Measurements from ENCODE around the gene MTHFD1L. TPM values are rescaled to one million over a fixed set of nuclear protein-coding genes. Genes with fewer than 3 reads are reported as not detected.

Gene MTHFD1L
- total RNA-seq, 3 donors from 2014 or later, result 3.5 to 15.1 (median 11.0) TPM

- Histone ChIP-seq H3K27me3 (no peaks in the 10 kb centered on the region), H3K4me3 (no peak overlapping the region), H3K36me3 (no peaks in the 10 kb centered on the region), H3K9me3 (no peaks in the 10 kb centered on the region), H3K4me1 (no peaks in the 10 kb centered on the region), H3K27ac (no peak overlapping the region)
- no peak for DNase-seq (ENCODE audit: low spot score in 2 of 2)
- TF ChIP-seq POLR2A (IDR thresholded peaks at IDR 0.05), result no peak
- TF ChIP-seq, protein P1, sequence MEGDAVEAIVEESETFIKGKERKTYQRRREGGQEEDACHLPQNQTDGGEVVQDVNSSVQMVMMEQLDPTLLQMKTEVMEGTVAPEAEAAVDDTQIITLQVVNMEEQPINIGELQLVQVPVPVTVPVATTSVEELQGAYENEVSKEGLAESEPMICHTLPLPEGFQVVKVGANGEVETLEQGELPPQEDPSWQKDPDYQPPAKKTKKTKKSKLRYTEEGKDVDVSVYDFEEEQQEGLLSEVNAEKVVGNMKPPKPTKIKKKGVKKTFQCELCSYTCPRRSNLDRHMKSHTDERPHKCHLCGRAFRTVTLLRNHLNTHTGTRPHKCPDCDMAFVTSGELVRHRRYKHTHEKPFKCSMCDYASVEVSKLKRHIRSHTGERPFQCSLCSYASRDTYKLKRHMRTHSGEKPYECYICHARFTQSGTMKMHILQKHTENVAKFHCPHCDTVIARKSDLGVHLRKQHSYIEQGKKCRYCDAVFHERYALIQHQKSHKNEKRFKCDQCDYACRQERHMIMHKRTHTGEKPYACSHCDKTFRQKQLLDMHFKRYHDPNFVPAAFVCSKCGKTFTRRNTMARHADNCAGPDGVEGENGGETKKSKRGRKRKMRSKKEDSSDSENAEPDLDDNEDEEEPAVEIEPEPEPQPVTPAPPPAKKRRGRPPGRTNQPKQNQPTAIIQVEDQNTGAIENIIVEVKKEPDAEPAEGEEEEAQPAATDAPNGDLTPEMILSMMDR (IDR thresholded peaks at IDR 0.05), result no peak
- no peak for TF ChIP-seq POLR2AphosphoS5 (IDR thresholded peaks at IDR 0.05)
- intact Hi-C loops (cut with DNase I; ENCODE audit: low total_unique reads), result no loop called here
Measured at GRCh38 chr6:150966786-150967185, 101.3 kb downstream of the MTHFD1L start.

GRCh38 chr6:150967381-150967780 lies 101.9 kb downstream of the MTHFD1L start:
- TF ChIP-seq POLR2A (IDR thresholded peaks at IDR 0.05), result no peak
- no peak for TF ChIP-seq POLR2AphosphoS5 (IDR thresholded peaks at IDR 0.05)
- TF ChIP-seq, protein P1 (IDR thresholded peaks at IDR 0.05), result no peak
- Histone ChIP-seq H3K9me3 (no peaks in the 10 kb centered on the region), H3K4me1 (no peaks in the 10 kb centered on the region), H3K4me3 (no peak overlapping the region), H3K27ac (no peak overlapping the region), H3K36me3 (no peaks in the 10 kb centered on the region), H3K27me3 (no peaks in the 10 kb centered on the region)
- intact Hi-C loops (cut with DNase I; ENCODE audit: low total_unique reads), result no loop called here
- no peak for DNase-seq (ENCODE audit: low spot score in 2 of 2)

GRCh38 chr6:150967910-150968309 lies 102.4 kb downstream of the MTHFD1L start:
- Histone ChIP-seq H3K4me3 (no peak overlapping the region), H3K36me3 (no peaks in the 10 kb centered on the region), H3K27me3 (no peaks in the 10 kb centered on the region), H3K9me3 (no peaks in the 10 kb centered on the region), H3K4me1 (no peaks in the 10 kb centered on the region), H3K27ac (no peak overlapping the region)
- no peak for DNase-seq (ENCODE audit: low spot score in 2 of 2)
- intact Hi-C loops (cut with DNase I; ENCODE audit: low total_unique reads), result no loop called here
- TF ChIP-seq POLR2AphosphoS5 (IDR thresholded peaks at IDR 0.05) (no peak), POLR2A (IDR thresholded peaks at IDR 0.05) (no peak)
- TF ChIP-seq, protein P1 (IDR thresholded peaks at IDR 0.05), result no peak

GRCh38 chr6:150969901-150970300 lies 104.4 kb downstream of the MTHFD1L start:
- Histone ChIP-seq H3K36me3 (no peaks in the 10 kb centered on the region), H3K27me3 (no peaks in the 10 kb centered on the region), H3K4me3 (no peak overlapping the region), H3K9me3 (no peaks in the 10 kb centered on the region), H3K4me1 (no peaks in the 10 kb centered on the region), H3K27ac (no peak overlapping the region)
- intact Hi-C loops (cut with DNase I; ENCODE audit: low total_unique reads), result no loop called here
- no peak for TF ChIP-seq POLR2AphosphoS5 (IDR thresholded peaks at IDR 0.05)
- TF ChIP-seq, protein P1 (IDR thresholded peaks at IDR 0.05), result no peak
- no peak for TF ChIP-seq POLR2A (IDR thresholded peaks at IDR 0.05)
- DNase-seq (ENCODE audit: low spot score in 2 of 2), result no peak

- Histone ChIP-seq H3K4me3 (no peak overlapping the region), H3K9me3 (no peaks in the 10 kb centered on the region), H3K27me3 (no peaks in the 10 kb centered on the region), H3K36me3 (no peaks in the 10 kb centered on the region), H3K27ac (no peak overlapping the region), H3K4me1 (no peaks in the 10 kb centered on the region)
- intact Hi-C loops (cut with DNase I; ENCODE audit: low total_unique reads), result no loop called here
- TF ChIP-seq, protein P1 (IDR thresholded peaks at IDR 0.05), result no peak
- TF ChIP-seq POLR2AphosphoS5 (IDR thresholded peaks at IDR 0.05), result no peak
- TF ChIP-seq POLR2A (IDR thresholded peaks at IDR 0.05), result no peak
- no peak for DNase-seq (ENCODE audit: low spot score in 2 of 2)
Measured at GRCh38 chr6:150971219-150971618, 105.7 kb downstream of the MTHFD1L start.
